COLO668 (cell line): Measurements from ENCODE around the gene OAS3.
"Not testable (repeated sequence)": the region's sequence is repeated elsewhere in the genome, so short reads cannot be mapped to it uniquely, and the experiment has no call there.

Source experiments
- DNase-seq: peaks from one replicate; lab custom pipeline; 2025; ENCODE audit not compliant: unreplicated experiment; lab: John Stamatoyannopoulos, UW

The OAS3 gene

GRCh38 chr12:112948806-112949205 is 10.5 kb downstream of the OAS3 start:
- no peak for DNase-seq

GRCh38 chr12:112950701-112951100 is 12.4 kb downstream of the OAS3 start:
- DNase-seq, result no peak

DNA sequence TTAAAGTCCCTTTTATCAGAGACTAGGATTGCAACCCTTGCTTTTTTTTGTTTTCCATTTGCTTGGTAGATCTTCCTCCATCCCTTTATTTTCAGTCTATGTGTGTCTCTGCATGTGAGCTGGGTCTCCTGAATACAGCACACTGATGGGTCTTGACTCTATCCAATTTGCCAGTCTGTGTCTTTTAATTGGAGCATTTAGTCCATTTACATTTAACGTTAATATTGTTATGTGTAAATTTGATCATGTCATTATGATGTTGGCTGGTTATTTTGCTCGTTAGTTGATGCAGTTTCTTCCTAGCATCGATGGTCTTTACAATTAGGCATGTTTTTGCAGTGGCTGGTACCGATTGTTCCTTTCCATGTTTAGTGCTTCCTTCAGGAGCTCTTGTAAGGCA is 18.9 kb downstream of the OAS3 start:
- not testable (repeated sequence) for DNase-seq

GRCh38 chr12:112961074-112961473 is 22.8 kb downstream of the OAS3 start:
- no peak for DNase-seq

DNA sequence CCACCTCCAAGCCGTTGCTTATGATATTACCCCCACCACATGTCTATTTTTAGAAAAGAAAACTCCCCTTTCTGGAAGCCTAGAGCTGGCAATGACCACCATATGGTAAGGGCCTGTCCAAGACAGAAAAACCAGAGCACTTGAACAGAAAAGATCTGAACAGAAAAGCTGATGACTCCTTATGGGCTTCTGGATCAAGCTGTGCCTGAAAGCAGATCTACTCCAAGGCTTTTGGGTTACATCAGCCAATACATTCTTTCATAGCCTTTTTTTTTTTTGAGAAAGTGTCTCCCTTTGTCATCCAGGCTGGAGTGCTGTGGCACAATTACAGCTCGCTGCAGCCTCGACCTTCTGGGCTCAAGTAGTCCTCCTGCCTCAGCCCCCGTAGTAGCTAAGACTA is 23.3 kb downstream of the OAS3 start:
- no peak for DNase-seq

GRCh38 chr12:112962561-112962960 is 24.3 kb downstream of the OAS3 start:
- no peak for DNase-seq

- DNase-seq, result no peak
Measured at GRCh38 chr12:112963227-112963861, 25.1 kb downstream of the OAS3 start.

- DNase-seq, result no peak
Measured at GRCh38 chr12:112964067-112964670, 25.9 kb downstream of the OAS3 start.

GRCh38 chr12:112964915-112965314 is 26.6 kb downstream of the OAS3 start:
- DNase-seq, result no peak

DNA sequence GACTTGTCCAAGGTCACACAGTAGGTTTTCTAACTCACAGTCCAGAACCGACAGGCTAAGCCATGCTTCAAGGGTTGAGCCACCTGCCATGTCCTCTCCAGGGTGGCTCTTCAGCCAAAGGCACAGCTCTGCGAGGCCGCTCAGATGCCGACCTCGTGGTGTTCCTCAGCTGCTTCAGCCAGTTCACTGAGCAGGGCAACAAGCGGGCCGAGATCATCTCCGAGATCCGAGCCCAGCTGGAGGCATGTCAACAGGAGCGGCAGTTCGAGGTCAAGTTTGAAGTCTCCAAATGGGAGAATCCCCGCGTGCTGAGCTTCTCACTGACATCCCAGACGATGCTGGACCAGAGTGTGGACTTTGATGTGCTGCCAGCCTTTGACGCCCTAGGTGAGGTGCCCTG is 27.4 kb downstream of the OAS3 start:
- no peak for DNase-seq

- DNase-seq, result no peak
Measured at GRCh38 chr12:112967306-112967705, 29.0 kb downstream of the OAS3 start.

DNA sequence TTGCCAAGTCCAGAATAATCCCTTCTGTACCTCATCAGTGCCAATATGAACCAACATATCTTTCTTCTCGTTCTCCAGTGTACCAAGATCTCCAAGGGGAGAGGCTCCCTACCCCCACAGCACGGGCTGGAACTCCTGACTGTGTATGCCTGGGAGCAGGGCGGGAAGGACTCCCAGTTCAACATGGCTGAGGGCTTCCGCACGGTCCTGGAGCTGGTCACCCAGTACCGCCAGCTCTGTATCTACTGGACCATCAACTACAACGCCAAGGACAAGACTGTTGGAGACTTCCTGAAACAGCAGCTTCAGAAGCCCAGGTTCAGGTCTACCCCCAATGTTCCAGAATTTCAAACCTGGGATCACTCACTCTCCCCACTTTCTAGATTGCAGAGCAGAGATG is 29.6 kb downstream of the OAS3 start:
- DNase-seq, result no peak

DNA sequence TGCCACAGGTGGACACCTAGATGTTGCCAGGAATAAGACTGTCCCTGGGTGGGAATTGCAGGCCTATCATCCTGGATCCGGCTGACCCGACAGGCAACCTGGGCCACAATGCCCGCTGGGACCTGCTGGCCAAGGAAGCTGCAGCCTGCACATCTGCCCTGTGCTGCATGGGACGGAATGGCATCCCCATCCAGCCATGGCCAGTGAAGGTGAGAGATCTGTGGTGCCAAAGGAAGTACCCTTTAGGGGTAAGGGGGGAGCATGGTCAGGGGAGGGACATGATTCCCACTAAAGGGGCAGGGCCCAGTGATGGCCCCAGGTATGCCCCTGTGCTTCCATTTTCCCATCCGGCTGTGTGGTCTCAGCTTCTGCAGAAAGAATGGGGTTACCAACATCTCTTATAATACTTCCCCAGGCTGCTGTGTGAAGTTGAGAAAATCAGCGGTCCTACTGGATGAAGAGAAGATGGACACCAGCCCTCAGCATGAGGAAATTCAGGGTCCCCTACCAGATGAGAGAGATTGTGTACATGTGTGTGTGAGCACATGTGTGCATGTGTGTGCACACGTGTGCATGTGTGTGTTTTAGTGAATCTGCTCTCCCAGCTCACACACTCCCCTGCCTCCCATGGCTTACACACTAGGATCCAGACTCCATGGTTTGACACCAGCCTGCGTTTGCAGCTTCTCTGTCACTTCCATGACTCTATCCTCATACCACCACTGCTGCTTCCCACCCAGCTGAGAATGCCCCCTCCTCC is 31.5 kb downstream of the OAS3 start:
- DNase-seq, result no peak

- no peak for DNase-seq
Measured at GRCh38 chr12:112970391-112970790, 32.1 kb downstream of the OAS3 start.

DNA sequence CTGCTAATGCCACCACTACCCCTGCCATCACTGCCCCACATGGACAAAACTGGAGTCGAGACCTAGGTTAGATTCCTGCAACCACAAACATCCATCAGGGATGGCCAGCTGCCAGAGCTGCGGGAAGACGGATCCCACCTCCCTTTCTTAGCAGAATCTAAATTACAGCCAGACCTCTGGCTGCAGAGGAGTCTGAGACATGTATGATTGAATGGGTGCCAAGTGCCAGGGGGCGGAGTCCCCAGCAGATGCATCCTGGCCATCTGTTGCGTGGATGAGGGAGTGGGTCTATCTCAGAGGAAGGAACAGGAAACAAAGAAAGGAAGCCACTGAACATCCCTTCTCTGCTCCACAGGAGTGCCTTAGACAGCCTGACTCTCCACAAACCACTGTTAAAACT is 33.0 kb downstream of the OAS3 start:
- no peak for DNase-seq

GRCh38 chr12:112973011-112973735 is 34.9 kb downstream of the OAS3 start:
- DNase-seq, result no peak

DNA sequence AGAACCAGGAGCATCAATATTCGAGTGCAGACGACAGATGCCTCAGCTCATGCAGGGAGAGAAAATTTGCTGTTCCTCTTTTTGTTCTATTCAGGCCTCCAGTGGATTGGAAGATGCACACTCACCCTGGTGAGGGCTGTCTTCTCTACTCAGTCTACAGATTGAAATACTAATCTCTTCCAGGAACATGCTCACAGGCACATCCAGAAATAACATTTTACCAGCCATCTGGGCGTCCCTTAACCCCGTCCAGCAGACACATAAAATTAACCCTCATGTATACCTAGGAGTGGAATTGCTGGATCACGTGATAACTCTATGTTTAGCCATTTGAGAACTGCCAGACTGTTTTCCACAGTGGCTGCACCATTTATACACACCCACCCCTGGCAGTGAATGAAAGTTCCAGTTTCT is 35.6 kb downstream of the OAS3 start:
- no peak for DNase-seq

DNA sequence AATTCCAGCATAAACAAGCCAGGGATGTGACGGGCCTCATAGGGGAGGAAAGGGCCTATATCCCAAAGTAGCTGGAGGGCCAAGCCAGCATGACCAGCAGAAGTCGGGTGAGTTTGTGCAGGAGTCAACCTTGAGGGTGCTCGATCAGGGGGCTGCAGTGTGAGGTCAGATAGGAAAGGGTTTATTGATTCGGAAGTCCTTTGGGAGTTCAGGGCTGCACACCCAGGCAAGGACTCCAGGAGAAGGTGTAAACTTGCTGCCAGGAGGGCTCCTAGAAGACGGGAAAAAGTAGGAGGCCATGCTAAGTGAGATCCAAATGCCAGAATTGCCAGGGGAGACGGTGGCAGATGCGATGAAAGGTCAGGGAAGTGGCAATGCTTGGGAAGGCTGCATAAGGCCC is 36.6 kb downstream of the OAS3 start:
- no peak for DNase-seq

DNA sequence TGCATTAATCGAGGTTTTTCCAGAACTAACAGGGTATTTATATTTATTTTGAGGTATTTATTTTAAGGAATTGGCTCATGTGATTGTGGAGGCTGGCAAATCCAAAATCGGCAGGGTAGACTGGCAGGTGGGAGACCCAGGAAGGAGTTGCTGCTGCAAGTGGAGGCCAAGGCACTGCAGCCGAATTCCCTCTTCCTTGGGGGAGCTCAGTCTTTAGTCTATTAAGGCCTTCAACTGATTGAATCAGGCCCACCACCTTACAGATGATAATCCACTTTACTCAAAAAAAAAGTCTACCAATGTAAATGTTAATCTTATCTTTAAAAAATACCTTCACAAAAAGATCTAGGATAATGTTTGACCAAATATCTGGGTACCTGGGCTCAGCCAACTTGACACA is 38.9 kb downstream of the OAS3 start:
- DNase-seq, result no peak

- DNase-seq, result no peak
Measured at GRCh38 chr12:112977641-112978040, 39.4 kb downstream of the OAS3 start.

GRCh38 chr12:112978163-112979040 is 40.1 kb downstream of the OAS3 start, which contains the start of gene OAS2:
Gene OAS2, plus strand, starts transcription at chr12:112978519. Its CDS starts 90 bp downstream, at chr12:112978609.
- DNase-seq, result no peak
